Liver (tissue), 9 donors: ENCODE measurements around the gene PGLYRP2. TPM values are rescaled to one million over a fixed set of nuclear protein-coding genes. Genes with fewer than 3 reads are reported as not detected.
A peak's percentile ranks its signal among the peaks of the same experiment; 100 is the strongest.

Experiments used
- DNase-seq: peaks from one replicate; pipeline ENCODE4 v3.0.0-alpha.2; 2017; ENCODE audit warnings: low spot score
- H3K27ac ChIP-seq, 2 donors: one replicate each; pipeline ENCODE4 v1.7.0; 2013; ENCODE audit warnings: inconsistent platforms in 2 of 2, low read length in 2 of 2, control low read depth in 1 of 2, low read depth in 1 of 2, mild to moderate bottlenecking in 1 of 2
- H3K27me3 ChIP-seq, 4 donors: one replicate each; pipeline versions ENCODE4 v1.6.1 to v1.7.0; 2013; ENCODE audit warnings: low read length in 3 of 4, inconsistent platforms in 1 of 4, mild to moderate bottlenecking in 1 of 4, moderate library complexity in 1 of 4; ENCODE audit not compliant: control insufficient read depth in 4 of 4, insufficient read depth in 4 of 4
- H3K36me3 ChIP-seq, 4 donors: one replicate each; pipeline versions ENCODE4 v1.6.1 to v1.7.0; 2013; ENCODE audit warnings: low read length in 3 of 4, mild to moderate bottlenecking in 3 of 4, low read depth in 1 of 4, moderate library complexity in 1 of 4; ENCODE audit not compliant: control insufficient read depth in 4 of 4, insufficient read depth in 3 of 4
- H3K4me1 ChIP-seq, 4 donors: one replicate each; pipeline versions ENCODE4 v1.6.1 to v1.7.0; 2013; ENCODE audit warnings: low read length in 3 of 4, mild to moderate bottlenecking in 3 of 4, moderate library complexity in 1 of 4; ENCODE audit not compliant: control insufficient read depth in 4 of 4, insufficient read depth in 4 of 4
- H3K4me3 ChIP-seq, 3 donors: one replicate each; pipeline versions ENCODE4 v1.6.1 to v1.7.0; 2013; ENCODE audit warnings: low read length in 3 of 3, control low read depth in 1 of 3, low read depth in 1 of 3, mild to moderate bottlenecking in 1 of 3
- H3K9ac ChIP-seq, 2 donors: one replicate each; pipeline ENCODE4 v1.7.0; 2013; ENCODE audit warnings: low read length in 2 of 2, mild to moderate bottlenecking in 2 of 2, moderate library complexity in 2 of 2, control low read depth in 1 of 2, low read depth in 1 of 2
- H3K9me3 ChIP-seq, 4 donors: one replicate each; pipeline versions ENCODE4 v1.6.1 to v1.7.0; 2013; ENCODE audit warnings: low read length in 3 of 4; ENCODE audit not compliant: control insufficient read depth in 4 of 4
- ATF3 ChIP-seq: IDR thresholded peaks from 2 replicates; pipeline ENCODE4 v1.6.1; 2016; ENCODE audit warnings: antibody characterized with exemption
- CTCF ChIP-seq: fragments of 150-350 bp; IDR thresholded peaks from 2 replicates; pipeline ENCODE4 v1.5.1; 2017; ENCODE audit warnings: improper control_type of control experiment, low read depth, low read length; ENCODE audit not compliant: missing input control
- EGR1 ChIP-seq, 2 donors: IDR thresholded peaks; 2 replicates each; pipeline ENCODE4 v1.6.1; 2016 to 2018; ENCODE audit warnings: antibody characterized with exemption in 2 of 2, low read depth in 2 of 2
- FOXA1 ChIP-seq: IDR thresholded peaks from 2 replicates; pipeline ENCODE4 v1.6.1; 2016; ENCODE audit warnings: antibody characterized with exemption
- FOXA2 ChIP-seq: IDR thresholded peaks from 2 replicates; pipeline ENCODE4 v1.6.1; 2016; ENCODE audit warnings: antibody characterized with exemption
- GABPA ChIP-seq, 2 donors: IDR thresholded peaks in 1 of 2; conservative IDR thresholded peaks in 1 of 2; 2 replicates each; pipeline ENCODE4 v1.6.1; 2016; ENCODE audit warnings: antibody characterized with exemption in 2 of 2, mild to moderate bottlenecking in 1 of 2, moderate library complexity in 1 of 2
- HNF4A ChIP-seq, 2 donors: conservative IDR thresholded peaks; 2 replicates each; pipeline ENCODE4 v1.6.1; 2016; ENCODE audit warnings: antibody characterized with exemption in 2 of 2, mild to moderate bottlenecking in 2 of 2
- HNF4G ChIP-seq: IDR thresholded peaks from 2 replicates; pipeline ENCODE4 v1.6.1; 2016; ENCODE audit warnings: antibody characterized with exemption
- JUND ChIP-seq, 2 donors: IDR thresholded peaks; 2 replicates each; pipeline ENCODE4 v1.6.1; 2016; ENCODE audit warnings: antibody characterized with exemption in 2 of 2
- MAX ChIP-seq: IDR thresholded peaks from 2 replicates; pipeline ENCODE4 v1.6.1; 2016; ENCODE audit warnings: antibody characterized with exemption
- NR2F2 ChIP-seq: IDR thresholded peaks from 2 replicates; pipeline ENCODE4 v1.6.1; 2016; ENCODE audit warnings: antibody characterized with exemption
- RAD21 ChIP-seq, 2 donors: IDR thresholded peaks; 2 replicates each; pipeline ENCODE4 v1.6.1; 2016; ENCODE audit warnings: antibody characterized with exemption in 2 of 2, mild to moderate bottlenecking in 2 of 2
- RXRA ChIP-seq, 2 donors: IDR thresholded peaks; 2 replicates each; pipeline ENCODE4 v1.6.1; 2017 to 2018; ENCODE audit warnings: antibody characterized with exemption in 2 of 2, mild to moderate bottlenecking in 1 of 2
- SP1 ChIP-seq: IDR thresholded peaks from 2 replicates; pipeline ENCODE4 v1.6.1; 2018; ENCODE audit warnings: antibody characterized with exemption, mild to moderate bottlenecking
- TAF1 ChIP-seq: conservative IDR thresholded peaks from 2 replicates; pipeline ENCODE4 v1.6.1; 2016; ENCODE audit warnings: antibody characterized with exemption, mild to moderate bottlenecking
- ZBTB33 ChIP-seq: IDR thresholded peaks from 2 replicates; pipeline ENCODE4 v1.6.1; 2016; ENCODE audit warnings: antibody characterized with exemption
- WGBS: extraction: QIAGEN DNeasy Blood & Tissue Kit; methylation state at CpG from one replicate; pipeline ENCODE4 v1.1.7; 2013; 5-methylcytosine and 5-hydroxymethylcytosine counted together
- polyA plus RNA-seq, 2 donors: library from polyadenylated mRNA; stranded (reverse) in 1 of 2; unstranded in 1 of 2; fragments of 200-250 nt in 1 of 2; fragments of >200 nt in 1 of 2; fragmentation: Nextera tagmentation in 1 of 2; extraction: Ambion mirVana in 1 of 2; gene quantifications; one replicate each; pipeline versions ENCODE4 v1.2.1 to v1.2.3, GENCODE V29; 2013 to 2015
- total RNA-seq, 2 donors: library from RNA; depleted of rRNA; stranded (reverse); fragments of >200 nt; gene quantifications; one replicate each; pipeline ENCODE4 v1.2.3, GENCODE V29; 2014
- TF ChIP-seq, protein P1 (sequence below): IDR thresholded peaks from 2 replicates; pipeline ENCODE4 v1.6.1; 2016; ENCODE audit warnings: antibody characterized with exemption, mild to moderate bottlenecking
- donor health status: healthy.
- donor health status: healthy.
- donor health status: healthy.
- donor health status: healthy.
- donor health status: healthy.

PGLYRP2 gene
- total and polyA plus RNA-seq, 4 donors, result 9.9 to 134 (median 92.4) TPM

DNA sequence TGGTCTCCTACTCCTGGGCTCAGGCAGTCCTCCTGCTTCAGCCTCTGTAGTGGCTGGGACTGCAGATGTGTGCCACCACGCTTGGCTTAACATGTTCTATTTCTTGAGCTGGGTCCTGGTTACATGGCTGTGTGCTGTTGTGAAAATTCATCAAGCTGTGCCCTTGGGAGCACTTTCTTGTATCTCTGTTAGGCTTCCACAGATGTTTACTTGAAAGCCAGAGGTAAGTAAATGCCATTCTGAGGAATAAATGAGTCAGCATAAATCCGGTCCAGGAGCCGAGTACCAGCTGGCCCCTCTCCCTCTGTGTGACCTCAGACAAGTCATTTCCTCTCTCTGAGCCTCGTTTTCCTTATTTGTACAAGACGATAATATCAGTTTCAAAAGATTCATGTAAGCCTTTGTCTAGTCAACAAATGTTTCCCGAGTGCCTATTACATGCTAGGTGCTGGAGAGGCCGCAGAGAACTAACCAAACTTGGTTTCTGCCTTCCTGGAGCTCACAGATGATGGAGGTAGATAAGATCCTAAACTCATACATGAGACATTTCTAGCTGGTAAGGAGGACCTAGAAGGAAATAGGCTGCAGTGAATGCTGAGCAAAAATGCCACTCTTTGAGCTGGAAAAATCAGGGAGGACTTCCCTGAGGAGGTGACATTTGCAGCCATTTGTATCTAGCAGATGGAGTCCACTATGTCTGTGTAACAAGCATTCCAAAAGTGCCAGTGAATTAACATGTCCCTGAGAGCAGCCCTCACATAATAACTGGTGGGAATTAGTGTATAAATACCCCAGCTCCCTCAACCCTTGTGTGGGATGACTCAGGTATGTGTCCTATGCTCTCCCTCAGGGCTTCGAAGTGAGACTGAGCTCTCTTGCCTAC is 12.2 kb downstream of the PGLYRP2 start:
- H3K27me3 ChIP-seq, result no peaks in the 10 kb centered on the region
- no peak for DNase-seq
- H3K9me3 ChIP-seq, result no peaks in the 10 kb centered on the region
- no peak overlapping the region for H3K9ac ChIP-seq
- H3K4me3 ChIP-seq, result no peak overlapping the region
- H3K27ac ChIP-seq, result no peak overlapping the region
- TF ChIP-seq MAX (no peak), CTCF (no peak), RXRA (IDR thresholded peaks at IDR 0.05) (peak in 1 of 2 donors; percentile 8), RAD21 (IDR thresholded peaks at IDR 0.05) (no peak), SP1 (no peak), NR2F2 (no peak), EGR1 (IDR thresholded peaks at IDR 0.05; ENCODE audit: low read depth in 2 of 2) (no peak), FOXA1 (no peak), ATF3 (no peak), ZBTB33 (no peak), TAF1 (no peak), GABPA (IDR thresholded peaks at IDR 0.05 in 1 of 2, conservative IDR thresholded peaks at IDR 0.05 in 1 of 2) (no peak), FOXA2 (no peak), HNF4A (conservative IDR thresholded peaks at IDR 0.05) (peak in 1 of 2 donors; percentile 5), JUND (IDR thresholded peaks at IDR 0.05) (peak in 1 of 2 donors; percentile 26), HNF4G (no peak)
- TF ChIP-seq, protein P1, sequence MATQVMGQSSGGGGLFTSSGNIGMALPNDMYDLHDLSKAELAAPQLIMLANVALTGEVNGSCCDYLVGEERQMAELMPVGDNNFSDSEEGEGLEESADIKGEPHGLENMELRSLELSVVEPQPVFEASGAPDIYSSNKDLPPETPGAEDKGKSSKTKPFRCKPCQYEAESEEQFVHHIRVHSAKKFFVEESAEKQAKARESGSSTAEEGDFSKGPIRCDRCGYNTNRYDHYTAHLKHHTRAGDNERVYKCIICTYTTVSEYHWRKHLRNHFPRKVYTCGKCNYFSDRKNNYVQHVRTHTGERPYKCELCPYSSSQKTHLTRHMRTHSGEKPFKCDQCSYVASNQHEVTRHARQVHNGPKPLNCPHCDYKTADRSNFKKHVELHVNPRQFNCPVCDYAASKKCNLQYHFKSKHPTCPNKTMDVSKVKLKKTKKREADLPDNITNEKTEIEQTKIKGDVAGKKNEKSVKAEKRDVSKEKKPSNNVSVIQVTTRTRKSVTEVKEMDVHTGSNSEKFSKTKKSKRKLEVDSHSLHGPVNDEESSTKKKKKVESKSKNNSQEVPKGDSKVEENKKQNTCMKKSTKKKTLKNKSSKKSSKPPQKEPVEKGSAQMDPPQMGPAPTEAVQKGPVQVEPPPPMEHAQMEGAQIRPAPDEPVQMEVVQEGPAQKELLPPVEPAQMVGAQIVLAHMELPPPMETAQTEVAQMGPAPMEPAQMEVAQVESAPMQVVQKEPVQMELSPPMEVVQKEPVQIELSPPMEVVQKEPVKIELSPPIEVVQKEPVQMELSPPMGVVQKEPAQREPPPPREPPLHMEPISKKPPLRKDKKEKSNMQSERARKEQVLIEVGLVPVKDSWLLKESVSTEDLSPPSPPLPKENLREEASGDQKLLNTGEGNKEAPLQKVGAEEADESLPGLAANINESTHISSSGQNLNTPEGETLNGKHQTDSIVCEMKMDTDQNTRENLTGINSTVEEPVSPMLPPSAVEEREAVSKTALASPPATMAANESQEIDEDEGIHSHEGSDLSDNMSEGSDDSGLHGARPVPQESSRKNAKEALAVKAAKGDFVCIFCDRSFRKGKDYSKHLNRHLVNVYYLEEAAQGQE, result no peak
- peaks cover 0 to 6% (median under 1%) of the 10 kb centered on the region in 4 donors for H3K36me3 ChIP-seq
- WGBS, result 43% methylated on average over 8 of the region's 8 CpGs
- peaks cover 14 to 27% (median 22%) of the 10 kb centered on the region in 4 donors for H3K4me1 ChIP-seq
